Erythroblast (primary cell): Measurements from ENCODE around the gene CCDC6.
"Not testable (repeated sequence)": the region's sequence is repeated elsewhere in the genome, so short reads cannot be mapped to it uniquely, and the experiment has no call there.

Experiments
- DNase-seq, 2 experiments: peaks; one replicate each; lab custom pipeline; 2025; lab: John Stamatoyannopoulos, UW
- GATA1 ChIP-seq: IDR thresholded peaks from 2 replicates; pipeline ENCODE4 v1.6.1; 2011; ENCODE audit warnings: low read depth, mild to moderate bottlenecking, control low read depth, low read length, moderate library complexity
- POLR2A ChIP-seq: IDR thresholded peaks from 2 replicates; pipeline ENCODE4 v1.6.1; 2011; ENCODE audit warnings: mild to moderate bottlenecking, low read length

The CCDC6 gene

GRCh38 chr10:59814878-59815277 is 91.5 kb downstream of the CCDC6 start:
- TF ChIP-seq POLR2A (no peak), GATA1 (no peak)
- DNase-seq: no peak

DNA sequence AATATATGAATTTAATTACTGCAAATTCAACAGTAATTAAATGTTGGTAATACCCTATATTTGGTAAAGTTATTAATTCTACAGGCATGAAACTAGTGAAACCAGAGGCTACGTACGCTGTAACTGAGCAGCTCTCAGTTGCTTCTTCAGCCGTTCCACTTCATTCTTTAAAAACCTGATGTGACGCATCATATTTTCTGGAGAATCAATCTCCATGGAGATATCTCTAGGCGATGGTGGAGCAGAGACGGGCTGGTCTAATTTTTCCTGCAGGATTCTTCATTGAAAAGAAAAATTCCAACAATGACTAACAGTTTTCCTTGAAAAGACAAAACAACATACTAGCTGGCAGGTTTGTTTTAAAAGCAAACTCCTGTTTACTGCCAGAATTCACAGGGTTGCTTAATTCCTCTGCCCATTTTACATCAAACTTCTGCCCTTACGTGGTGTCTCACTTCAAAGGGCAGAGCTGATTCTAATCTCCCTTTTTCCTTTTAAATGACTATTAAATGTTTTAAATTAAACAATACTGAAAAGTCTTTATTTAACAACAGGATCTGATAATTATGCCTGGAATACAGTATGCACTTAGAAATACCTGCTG is 93.7 kb downstream of the CCDC6 start:
- DNase-seq: no peak
- TF ChIP-seq GATA1 (no peak), POLR2A (no peak)

GRCh38 chr10:59809644-59809974 is 96.7 kb downstream of the CCDC6 start:
- no peak for DNase-seq
- no peak for TF ChIP-seq GATA1
- TF ChIP-seq POLR2A: no peak

DNA sequence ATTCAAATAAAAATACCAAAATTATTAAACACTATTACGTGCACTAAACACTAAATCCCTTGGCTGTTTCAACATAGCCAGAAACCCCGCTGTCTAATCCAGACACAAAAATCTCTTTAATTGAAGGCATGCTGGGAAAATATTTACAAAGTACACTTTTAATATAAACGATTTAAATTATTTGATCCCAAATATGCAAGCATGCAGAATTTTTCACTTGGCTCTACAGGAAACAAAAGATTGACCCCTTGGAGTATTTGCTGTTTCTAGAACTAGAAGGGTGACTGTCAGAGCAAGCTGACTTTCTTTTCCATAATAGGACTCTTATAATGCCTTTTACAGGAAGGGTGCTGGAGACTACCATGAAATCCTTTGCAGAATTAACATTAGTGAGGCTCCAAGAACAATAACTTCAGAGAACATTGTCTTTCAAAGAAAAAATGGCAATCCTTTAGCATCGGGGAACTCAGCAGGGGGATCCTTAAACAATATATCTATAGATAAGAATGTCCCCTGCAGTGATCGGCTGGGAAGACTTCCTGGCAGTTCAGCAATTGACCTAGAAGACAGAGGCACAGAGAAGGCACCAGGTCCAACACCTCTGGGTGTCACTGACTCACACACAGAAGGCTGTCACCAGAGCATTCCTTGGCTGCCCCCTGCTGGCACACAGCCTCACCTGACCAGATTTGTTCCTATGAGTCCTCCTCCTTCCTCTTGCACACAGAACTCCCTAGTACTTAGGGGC is 97.3 kb downstream of the CCDC6 start:
- peak; percentile 77 to 84 for DNase-seq
- no peak for TF ChIP-seq GATA1
- TF ChIP-seq POLR2A: no peak

DNA sequence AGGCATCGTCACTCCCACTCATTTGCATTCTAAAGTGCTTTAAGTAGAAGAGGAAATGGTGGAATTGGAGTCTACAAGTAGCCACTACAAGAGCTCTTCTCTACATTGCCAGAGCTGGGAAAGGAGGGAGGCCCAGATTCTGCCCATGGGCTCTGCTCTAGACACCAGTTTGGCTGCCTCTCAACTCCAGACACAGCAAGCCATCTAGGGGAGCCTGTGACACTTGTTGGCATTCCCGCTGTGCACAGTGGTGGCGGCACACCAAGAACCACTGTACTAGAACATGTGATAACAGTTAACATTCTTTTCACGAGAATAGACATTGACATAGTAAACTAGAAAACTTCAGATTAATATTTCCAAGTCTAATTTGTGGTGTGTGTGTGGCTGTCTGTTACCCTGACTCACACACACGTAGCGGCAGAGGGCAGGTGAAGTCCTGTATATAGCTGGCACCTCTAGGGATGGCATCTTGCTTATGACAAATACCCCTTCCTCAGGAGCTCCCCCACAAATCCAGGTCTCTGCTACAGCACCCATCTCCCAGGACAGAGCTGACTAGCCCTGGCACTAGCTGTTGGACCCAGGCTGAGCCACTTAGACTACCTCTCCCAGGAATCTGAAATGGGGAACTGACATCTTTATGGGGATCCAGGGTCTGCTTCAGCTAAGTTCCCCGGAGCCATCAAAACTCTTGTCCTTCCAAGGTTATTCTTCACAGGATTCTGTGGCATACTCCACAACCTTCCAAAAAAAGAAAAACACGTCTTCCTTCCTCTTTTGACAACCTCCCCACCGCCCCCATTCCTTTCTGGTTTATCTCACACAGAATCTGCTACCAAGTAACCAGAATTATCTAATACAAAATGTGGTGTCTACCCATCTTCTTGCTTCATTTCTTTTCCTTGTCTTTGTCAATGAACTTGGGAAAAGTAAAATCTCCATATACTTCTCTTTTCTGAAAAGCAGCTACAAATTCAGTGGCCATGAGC is 98.4 kb downstream of the CCDC6 start:
- no peak for DNase-seq
- TF ChIP-seq POLR2A (no peak), GATA1 (no peak)

GRCh38 chr10:59805014-59805413 is 101.3 kb downstream of the CCDC6 start:
- TF ChIP-seq POLR2A: no peak
- TF ChIP-seq GATA1: no peak
- DNase-seq: peak; percentile 53 to 63

GRCh38 chr10:59804220-59804619 is 102.1 kb downstream of the CCDC6 start:
- DNase-seq: no peak
- TF ChIP-seq POLR2A (no peak), GATA1 (no peak)

GRCh38 chr10:59803714-59804113 is 102.6 kb downstream of the CCDC6 start:
- no peak for DNase-seq
- no peak for TF ChIP-seq GATA1
- no peak for TF ChIP-seq POLR2A

- DNase-seq: no peak
- TF ChIP-seq POLR2A (no peak), GATA1 (no peak)
Measured at GRCh38 chr10:59801171-59801570, 105.2 kb downstream of the CCDC6 start.

- TF ChIP-seq GATA1 (no peak), POLR2A (no peak)
- DNase-seq: no peak
Measured at GRCh38 chr10:59799421-59799820, 106.9 kb downstream of the CCDC6 start.

GRCh38 chr10:59793919-59794318 is 112.4 kb downstream of the CCDC6 start:
- TF ChIP-seq GATA1 (no peak), POLR2A (no peak)
- DNase-seq: no peak

DNA sequence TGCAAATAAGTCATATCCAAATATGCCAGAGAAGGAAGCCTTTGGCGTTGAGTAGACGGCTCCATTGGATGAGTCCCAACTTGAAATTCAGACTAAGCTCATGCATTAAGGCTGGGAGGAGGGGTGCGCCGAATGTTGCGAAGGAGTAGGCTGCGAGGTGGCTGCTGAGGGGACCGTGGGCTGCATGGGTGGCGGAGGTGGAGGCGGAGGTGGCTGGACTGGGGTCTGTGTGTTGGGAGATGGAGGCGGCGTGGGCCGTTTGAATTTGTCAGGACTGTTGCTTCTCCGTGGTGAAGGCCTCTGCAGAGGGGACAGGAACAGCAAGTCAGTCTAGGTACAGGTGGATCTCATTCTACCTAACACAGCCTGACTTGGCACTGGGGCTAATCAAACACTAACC is 113.5 kb downstream of the CCDC6 start:
- no peak for DNase-seq
- TF ChIP-seq GATA1: no peak
- no peak for TF ChIP-seq POLR2A

DNA sequence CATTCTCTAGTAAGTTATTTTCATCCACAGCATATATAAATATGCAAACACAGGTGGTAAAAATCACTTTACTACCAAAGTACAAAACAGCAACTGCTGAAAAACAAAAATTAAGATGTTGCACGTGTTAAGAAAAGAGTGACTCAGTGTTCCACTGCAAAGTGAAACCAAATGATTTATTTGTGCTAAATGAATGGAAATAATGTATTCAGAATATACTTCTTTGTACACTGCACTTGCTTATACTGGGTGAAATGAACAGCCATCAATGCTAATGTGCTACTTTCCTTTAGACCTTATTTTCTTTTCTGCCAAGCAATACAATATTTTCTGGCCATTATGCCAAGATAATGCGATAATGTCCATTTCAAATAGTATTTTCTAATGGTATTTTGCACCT is 114.8 kb downstream of the CCDC6 start:
- TF ChIP-seq POLR2A (no peak), GATA1 (no peak)
- no peak for DNase-seq

DNA sequence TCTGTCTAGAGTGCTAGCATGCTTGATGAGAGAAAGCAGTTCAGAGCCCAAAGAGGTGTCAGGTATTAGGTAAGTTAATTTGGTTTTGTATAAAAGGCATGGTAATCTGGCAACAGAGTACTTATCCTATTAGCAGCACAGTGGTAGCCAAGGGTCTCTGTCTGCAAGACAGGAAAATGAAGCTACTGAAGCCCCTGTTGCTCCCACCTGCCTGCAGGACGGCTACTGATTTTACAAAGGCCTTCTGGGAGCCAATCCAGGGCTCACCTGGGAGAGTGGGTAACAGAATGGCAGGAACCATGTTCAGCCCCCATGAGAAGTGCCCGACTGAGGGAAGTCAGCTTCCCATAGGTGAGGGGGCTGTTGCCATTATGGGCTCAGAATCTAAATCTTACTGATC is 116.3 kb downstream of the CCDC6 start:
- DNase-seq: not testable (repeated sequence)

- not testable (repeated sequence) for DNase-seq
Measured at GRCh38 chr10:59788914-59789313, 117.4 kb downstream of the CCDC6 start.

DNA sequence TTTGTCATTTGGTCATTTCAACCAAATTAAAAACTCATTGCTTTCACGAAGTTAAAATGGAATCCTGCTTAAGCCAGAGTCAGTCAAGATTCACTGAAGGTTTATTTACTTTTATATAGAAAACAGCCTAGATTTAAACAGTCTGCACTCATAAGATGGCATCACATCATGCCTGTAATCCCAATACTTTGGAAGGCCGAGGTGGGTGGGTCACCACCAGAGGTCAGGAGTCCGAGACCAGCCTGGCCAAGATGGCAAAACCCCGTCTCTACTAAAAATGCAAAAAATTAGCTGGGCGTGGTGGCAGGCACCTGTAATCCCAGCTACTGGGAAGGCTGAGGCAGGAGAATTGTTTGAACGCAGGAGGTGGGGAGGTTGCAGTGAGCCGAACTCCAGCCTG is 119.3 kb downstream of the CCDC6 start:
- not testable (repeated sequence) for DNase-seq

GRCh38 chr10:59785476-59785875 is 120.9 kb downstream of the CCDC6 start:
- not testable (repeated sequence) for DNase-seq
